Activated T-cell treated with anti-CD3 and anti-CD28 coated beads, Interleukin-2, amount 50 U/mL, for 48 hours (primary cell): ENCODE data around the gene PPP1CB.
"Not testable (repeated sequence)": the region's sequence is repeated elsewhere in the genome, so short reads cannot be mapped to it uniquely, and the experiment has no call there.

Source experiments
- DNase-seq, 2 experiments: peaks; one replicate each; pipeline ENCODE4 v3.0.0-alpha.2; 2020

Gene PPP1CB

DNA sequence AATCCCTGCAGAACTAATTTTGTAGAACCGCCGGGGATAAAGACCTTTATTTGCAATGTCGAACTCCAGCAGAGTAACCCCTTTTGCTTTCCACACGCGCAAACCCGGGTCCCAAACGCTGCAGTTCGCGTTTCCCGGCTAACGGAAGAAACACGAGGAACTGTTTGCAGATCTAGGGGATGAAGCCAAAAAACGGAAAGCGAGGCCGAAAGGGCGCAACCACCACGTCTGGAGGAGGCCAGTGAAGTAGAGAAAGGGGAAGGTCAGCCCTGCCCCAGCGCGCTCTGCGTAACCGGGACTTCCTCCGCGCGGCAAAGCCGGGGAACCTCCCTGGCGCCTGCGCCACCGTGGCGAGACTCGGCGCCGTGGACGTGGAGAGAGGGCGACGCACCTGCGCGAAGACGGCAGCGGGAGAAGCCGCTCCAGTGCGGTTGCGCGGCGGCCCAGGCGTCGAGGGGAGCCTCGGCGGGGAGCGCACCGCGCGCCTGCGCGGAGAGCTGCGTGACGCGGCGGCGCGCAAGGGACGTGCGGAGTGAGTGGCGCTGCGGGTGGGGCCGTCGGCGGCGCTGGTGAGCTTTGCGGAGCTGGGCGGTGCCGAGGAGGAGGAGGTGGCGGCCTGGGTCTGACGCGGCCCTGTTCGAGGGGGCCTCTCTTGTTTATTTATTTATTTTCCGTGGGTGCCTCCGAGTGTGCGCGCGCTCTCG lies at the start of gene PPP1CB:
PPP1CB (plus strand) TSS at position 579 of the 704 bp plus-strand sequence. CDS start 295 bp downstream, outside the sequence.
- peak; percentile 95 to 96 for DNase-seq

DNA sequence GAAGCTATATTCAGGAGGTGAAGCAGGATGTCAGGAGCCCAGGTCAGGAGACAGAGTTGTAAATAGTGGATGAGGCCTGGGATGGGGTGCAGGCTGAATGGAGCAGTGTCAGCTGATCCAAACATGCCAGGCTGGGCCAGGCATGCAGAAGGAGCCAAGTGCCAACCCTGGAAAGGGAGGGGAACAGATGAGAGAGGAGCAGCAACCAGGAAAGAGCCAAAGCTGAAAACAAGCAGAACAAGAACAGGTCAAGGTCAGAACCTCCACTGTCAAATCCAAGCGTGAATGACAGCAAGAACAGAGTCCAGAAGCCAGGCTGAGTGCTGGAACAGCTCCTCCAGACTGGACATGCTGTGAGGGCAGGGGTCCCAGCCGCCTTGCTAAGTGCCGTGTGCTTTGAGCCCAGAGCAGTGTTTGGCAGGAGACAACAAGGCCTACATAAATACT lies 49.2 kb upstream of the PPP1CB start:
- DNase-seq = no peak

GRCh38 chr2:28702878-28703277 lies 48.8 kb upstream of the PPP1CB start:
- no peak for DNase-seq

GRCh38 chr2:28704621-28705020 lies 47.0 kb upstream of the PPP1CB start:
- no peak for DNase-seq

GRCh38 chr2:28705751-28706440 lies 45.7 kb upstream of the PPP1CB start:
- no peak for DNase-seq

DNA sequence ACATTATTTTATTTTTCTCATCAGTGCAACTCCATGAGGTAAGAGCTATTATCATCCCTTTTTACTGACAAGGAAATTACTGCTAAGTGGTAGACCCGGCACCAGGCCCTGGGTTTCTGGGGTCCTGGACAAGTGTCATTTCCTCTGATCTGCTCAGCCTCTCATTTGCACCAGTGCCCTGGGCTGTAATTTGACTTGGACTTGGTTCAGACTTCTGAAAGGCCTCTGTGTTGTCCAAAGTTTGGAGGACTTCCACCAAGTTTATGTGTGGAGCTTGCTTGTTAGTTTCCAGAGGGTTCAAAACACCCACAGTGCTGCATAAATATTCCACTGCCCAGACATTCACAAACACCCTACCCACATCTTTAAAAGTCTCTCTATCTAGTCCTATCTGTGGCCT lies 44.0 kb upstream of the PPP1CB start:
- DNase-seq = no peak

GRCh38 chr2:28709101-28709500 lies 42.5 kb upstream of the PPP1CB start:
- no peak for DNase-seq

DNA sequence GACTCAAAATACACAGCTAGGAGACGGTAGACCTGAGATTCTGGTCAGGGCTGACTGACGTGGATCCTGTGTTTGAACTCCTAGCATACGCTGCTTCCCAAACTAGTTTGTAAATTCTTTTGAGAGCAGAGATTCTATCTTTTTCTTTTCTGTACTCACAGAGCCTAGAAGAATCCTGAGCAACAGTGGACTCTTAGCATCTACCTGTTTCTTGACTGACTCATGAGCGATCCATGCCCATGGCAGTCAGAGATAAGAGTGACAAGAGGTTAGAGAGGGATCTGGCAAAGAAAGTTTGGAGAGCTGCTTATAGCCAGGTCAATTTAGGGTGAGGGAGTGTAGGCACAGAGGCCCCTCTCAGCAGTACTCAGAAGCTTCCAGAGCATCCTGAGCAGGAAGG lies 41.1 kb upstream of the PPP1CB start:
- DNase-seq = no peak

DNA sequence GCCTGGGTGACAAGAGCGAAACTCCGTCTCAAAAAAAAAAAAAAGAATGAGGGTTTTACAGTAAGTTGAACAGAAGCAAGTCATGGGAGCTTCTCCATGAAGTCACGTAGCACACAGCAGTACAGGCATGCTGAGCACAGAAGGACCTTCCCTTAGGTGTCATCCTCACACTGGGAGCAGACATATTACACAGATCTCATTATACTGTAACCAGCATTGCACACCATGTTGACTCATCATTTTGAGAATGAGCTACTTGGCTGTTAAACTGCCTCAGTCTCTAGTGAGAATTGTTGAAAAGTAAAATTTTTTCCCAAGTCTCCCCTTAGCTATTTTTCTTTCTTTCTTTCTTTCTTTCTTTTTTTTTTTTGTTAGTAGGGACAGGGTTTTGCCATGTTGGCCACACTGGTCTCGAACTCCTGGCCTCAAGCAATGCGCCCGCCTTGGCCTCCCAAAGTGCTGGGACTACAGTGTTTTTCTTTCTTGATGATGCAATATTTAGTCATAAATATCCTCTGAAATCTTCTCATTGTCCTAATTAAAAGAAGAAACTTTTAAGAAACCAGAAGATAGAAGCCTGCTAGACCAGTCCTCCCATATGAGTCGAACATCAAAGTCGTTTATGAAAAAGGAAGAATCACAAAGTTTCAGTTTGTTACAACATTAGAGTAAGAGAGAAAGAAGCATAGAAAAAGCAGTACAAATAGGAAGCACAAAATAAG lies 37.9 kb upstream of the PPP1CB start:
- no peak for DNase-seq

- DNase-seq = no peak
These were observed 35.3 kb upstream of the PPP1CB start for GRCh38 chr2:28716265-28716865.

GRCh38 chr2:28717339-28717758 lies 34.3 kb upstream of the PPP1CB start:
- DNase-seq = no peak

DNA sequence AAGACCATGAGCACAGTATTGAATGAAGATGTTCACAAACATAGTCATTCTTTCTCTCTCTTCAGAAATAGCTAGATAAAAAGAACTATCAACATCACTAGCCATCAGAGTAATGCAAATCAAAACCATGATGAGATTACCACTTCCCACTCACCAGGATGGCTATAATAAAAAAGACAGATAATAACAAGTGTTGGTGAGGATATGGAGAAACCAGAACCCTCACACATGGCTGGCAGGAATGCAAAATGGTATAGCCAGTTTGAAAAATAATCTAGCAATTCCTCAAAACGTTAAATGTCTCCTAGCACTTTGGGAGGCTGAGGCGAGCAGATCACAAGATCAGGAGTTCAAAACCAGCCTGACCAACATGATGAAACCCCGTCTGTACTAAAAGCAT lies 31.3 kb upstream of the PPP1CB start:
- no peak for DNase-seq

GRCh38 chr2:28721601-28722191 lies 29.9 kb upstream of the PPP1CB start:
- DNase-seq = no peak

- no peak for DNase-seq
These were observed 26.5 kb upstream of the PPP1CB start for GRCh38 chr2:28725021-28725711.

DNA sequence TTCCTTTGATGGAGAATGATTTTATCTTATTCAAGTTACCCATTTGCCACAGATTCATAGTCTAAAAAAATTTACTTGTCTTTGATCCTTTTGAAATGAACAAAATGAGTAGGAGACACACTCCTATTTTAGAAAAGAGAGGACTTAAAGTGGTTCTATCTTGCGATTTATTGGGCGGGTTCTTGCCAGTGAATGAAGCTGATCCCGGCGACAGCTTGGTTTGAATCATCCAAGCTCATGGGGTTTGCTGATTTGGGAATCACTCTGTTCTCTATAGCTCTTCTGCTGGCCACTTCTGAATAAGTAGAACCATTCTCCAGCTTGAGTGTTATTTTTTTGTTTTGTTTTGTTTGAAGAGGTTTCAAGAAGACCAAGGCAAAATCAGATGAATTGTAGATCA lies 25.5 kb upstream of the PPP1CB start:
- no peak for DNase-seq

GRCh38 chr2:28729698-28730097 lies 21.9 kb upstream of the PPP1CB start:
- DNase-seq = no peak

DNA sequence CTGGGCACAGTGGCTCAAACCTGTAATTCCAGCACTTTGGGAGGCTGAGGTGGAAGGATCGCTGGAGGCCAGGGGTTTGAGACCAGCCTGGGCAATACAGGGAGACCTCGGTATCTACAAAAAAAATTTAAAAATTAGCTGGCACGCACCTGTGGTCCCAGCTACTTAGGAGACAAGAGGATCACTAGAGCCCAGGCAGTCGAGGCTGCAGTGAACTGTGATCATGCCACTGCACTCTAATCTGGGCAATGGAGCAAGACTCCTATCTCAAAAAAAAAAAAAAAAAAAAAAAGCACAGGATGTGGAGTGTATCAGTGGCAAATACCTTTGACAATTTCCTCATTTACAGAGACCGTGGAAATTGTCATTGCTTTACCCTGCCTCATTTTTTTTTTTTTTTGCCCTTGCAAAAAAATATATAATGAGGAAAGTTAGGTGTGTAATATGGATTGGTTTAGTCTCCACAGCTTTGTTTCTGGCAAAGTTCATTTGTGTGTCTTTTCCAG lies 20.9 kb upstream of the PPP1CB start:
- no peak for DNase-seq

DNA sequence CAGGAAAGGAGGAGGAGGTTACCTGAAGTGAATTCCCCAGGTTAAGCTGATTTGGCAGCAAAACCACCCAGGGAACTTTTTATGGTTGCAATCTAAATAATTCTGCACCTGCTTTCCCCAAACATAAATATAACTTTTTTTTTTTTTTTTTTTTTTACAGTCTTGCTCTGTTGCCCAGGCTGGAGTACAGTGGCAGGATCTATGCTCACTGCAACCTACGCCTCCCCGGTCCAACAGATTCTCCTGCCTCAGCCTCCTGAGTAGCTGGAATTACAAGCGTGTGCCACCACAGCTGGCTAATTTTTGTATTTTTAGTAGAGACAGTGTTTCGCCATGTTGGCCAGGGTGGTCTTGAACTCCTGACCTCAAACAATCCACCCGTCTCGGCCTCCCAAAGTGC lies 16.1 kb upstream of the PPP1CB start:
- no peak for DNase-seq

DNA sequence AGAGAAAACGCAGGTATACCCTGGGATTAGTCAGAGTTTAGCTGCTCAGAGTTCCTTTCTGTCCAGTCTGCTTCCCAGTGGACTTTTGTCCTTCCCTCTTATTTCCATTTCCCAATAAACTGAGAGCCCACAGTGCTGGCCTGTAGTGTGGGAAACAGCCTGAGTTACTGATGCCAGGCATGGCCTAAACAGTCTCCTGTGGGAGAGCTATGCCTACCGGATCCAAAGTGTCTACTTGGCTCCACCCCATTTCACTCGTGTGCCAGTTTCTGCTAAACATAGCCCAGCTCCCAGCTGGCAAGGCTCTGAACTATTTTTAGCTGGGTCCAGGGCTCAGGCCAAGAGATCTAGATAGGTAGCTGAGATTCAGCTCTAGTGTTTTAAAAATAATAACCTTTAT lies 15.6 kb upstream of the PPP1CB start:
- no peak for DNase-seq

DNA sequence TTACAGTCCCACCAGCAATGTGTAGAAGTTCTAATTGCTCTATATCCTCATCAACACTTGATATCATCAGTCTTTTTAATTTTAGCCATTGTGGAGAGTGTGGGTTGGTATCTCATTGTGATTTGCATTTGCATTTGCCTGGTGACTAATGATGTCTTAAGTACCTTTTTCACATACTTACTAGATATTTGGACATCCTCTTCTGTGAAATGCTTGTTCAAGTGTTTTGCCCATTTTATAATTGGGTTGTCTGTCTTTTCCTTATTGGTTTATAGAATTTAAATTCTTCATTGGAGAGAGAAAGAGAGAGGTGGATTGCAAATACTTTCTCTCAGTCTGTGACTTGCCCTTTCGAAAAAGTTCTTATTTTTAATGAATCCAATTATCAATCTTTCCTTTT lies 14.0 kb upstream of the PPP1CB start:
- DNase-seq = no peak

GRCh38 chr2:28742619-28743018 lies 9.0 kb upstream of the PPP1CB start:
- not testable (repeated sequence) for DNase-seq

- no peak for DNase-seq
These were observed 6.4 kb upstream of the PPP1CB start for GRCh38 chr2:28745225-28745624.
